Mucosa of stomach (tissue), 1 donor: ENCODE measurements around the gene KRTAP12-2.

ENCODE experiments used
- H3K27me3 ChIP-seq: one replicate; pipeline ENCODE4 v1.7.0; 2013; ENCODE audit warnings: mild to moderate bottlenecking, low read length; ENCODE audit not compliant: control insufficient read depth, insufficient read depth
- H3K36me3 ChIP-seq: one replicate; pipeline ENCODE4 v1.7.0; 2013; ENCODE audit warnings: low read length; ENCODE audit not compliant: control insufficient read depth, insufficient read depth
- H3K4me1 ChIP-seq: one replicate; pipeline ENCODE4 v1.7.0; 2013; ENCODE audit warnings: mild to moderate bottlenecking, low read length; ENCODE audit not compliant: control insufficient read depth, insufficient read depth
- H3K4me3 ChIP-seq: one replicate; pipeline ENCODE4 v1.7.0; 2013; ENCODE audit warnings: low read length
- H3K9ac ChIP-seq: one replicate; pipeline ENCODE4 v1.7.0; 2013; ENCODE audit warnings: mild to moderate bottlenecking, low read length, moderate library complexity
- H3K9me3 ChIP-seq: one replicate; pipeline ENCODE4 v1.7.0; 2013; ENCODE audit warnings: mild to moderate bottlenecking, low read length, moderate library complexity; ENCODE audit not compliant: control insufficient read depth
- donor health status: Pancreatic carcinoma.

Gene KRTAP12-2

DNA sequence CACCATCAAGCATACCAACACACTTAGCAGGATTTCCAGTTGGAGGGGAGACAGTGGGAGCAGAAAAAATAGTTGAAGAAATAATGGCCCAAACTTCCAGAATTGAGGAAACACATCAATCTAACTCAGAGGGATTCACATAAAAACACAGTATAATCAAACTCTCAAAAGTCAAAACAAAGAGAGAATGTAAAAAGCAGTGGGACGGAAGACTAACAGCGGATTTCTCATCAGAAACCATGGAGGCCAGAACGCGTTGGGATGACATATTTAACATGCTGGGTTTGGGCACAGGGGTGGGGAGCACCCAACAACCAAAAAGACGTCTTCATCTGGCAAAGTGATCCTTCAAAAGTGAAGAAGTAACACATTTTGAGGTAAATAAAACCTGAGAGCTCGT, 46.8 kb downstream of the KRTAP12-2 start:
- Histone ChIP-seq H3K9me3 (no peaks in the 10 kb centered on the region), H3K4me1 (no peaks in the 10 kb centered on the region), H3K27me3 (no peaks in the 10 kb centered on the region), H3K4me3 (no peak overlapping the region), H3K9ac (no peak overlapping the region), H3K36me3 (no peaks in the 10 kb centered on the region)

DNA sequence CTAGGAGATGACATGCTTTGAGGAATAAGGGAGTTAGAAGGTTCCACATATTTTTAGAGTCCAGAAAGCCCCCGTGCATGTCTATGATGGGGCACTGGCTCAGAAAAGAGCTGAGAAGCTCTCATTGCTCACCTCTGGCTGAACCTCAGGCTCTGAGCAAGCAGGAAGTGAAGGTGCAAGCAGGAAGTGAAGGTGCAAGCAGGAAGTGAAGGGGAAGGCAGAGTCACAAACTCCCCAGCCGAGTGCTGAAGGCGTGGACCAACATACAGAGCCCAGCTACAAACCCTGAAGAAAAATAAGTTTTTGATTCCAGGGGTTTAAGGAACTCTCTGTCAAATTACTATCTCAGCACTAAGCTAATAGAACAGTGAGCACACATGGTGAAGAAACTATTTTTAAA, 47.8 kb downstream of the KRTAP12-2 start:
- no peak overlapping the region for H3K9ac ChIP-seq
- no peaks in the 10 kb centered on the region for H3K27me3 ChIP-seq
- no peaks in the 10 kb centered on the region for H3K4me1 ChIP-seq
- H3K9me3 ChIP-seq: no peaks in the 10 kb centered on the region
- H3K36me3 ChIP-seq: no peaks in the 10 kb centered on the region
- no peak overlapping the region for H3K4me3 ChIP-seq

DNA sequence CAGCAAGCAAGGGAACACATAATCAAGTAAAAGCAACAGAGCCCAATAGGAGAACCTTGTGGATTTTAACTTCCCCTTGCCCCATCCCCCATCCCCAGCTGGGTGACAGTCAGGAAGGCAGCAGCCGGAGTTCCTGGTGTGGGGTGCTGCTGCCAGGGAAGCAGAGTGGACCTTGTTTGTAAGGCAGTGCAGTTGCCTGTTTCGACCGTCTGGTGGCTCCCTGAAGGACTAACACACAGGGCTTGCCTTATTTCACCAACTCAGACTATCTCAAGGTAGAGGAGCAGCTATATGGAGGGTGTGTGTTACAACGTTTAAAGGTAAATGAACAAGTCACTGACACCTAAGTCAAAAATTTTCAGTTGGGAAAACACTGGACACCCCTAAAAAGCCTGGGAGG, 48.2 kb downstream of the KRTAP12-2 start:
- Histone ChIP-seq H3K4me1 (no peaks in the 10 kb centered on the region), H3K9me3 (no peaks in the 10 kb centered on the region), H3K9ac (no peak overlapping the region), H3K27me3 (no peaks in the 10 kb centered on the region), H3K4me3 (no peak overlapping the region), H3K36me3 (no peaks in the 10 kb centered on the region)

DNA sequence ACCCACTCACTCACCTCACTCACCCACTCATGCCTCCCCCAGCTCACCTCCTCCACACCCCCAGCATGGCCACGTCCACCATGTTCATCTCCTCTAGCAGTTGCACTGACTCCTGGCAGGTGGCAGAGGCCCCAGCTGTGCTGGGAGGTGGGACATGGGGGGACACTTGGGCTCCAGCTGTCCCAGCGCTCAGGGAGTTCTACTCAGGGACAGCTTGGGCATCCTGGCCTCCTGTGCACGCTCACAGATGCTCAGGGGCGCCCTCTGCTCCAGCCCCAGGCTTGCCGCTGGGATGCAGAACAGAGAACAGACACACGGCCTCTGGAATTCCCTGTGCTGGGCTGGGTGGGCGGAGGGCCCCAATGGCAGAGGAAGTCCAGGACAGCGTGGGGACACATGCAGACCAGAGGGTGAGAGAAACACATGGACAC, 49.6 kb downstream of the KRTAP12-2 start:
- no peaks in the 10 kb centered on the region for H3K27me3 ChIP-seq

GRCh38 chr21:44616591-44616926, 50.2 kb downstream of the KRTAP12-2 start:
- no peaks in the 10 kb centered on the region for H3K4me1 ChIP-seq

More for the DNA sequence above, 49.6 kb downstream of the KRTAP12-2 start:
- no peaks in the 10 kb centered on the region for H3K36me3 ChIP-seq
- H3K9me3 ChIP-seq: no peaks in the 10 kb centered on the region
- H3K9ac ChIP-seq: no peak overlapping the region
- H3K4me1 ChIP-seq: no peaks in the 10 kb centered on the region
- no peak overlapping the region for H3K4me3 ChIP-seq

More at GRCh38 chr21:44616591-44616926, 50.2 kb downstream of the KRTAP12-2 start:
- Histone ChIP-seq H3K36me3 (no peaks in the 10 kb centered on the region), H3K9me3 (no peaks in the 10 kb centered on the region), H3K4me3 (no peak overlapping the region), H3K27me3 (no peaks in the 10 kb centered on the region), H3K9ac (no peak overlapping the region)
